Esophagus muscularis mucosa (tissue), 4 donors: ENCODE results near the gene GPS2.

Source experiments
- EP300 ChIP-seq: sonication (generic); formaldehyde crosslinking; IDR thresholded peaks from one replicate; pipeline ENCODE4 v1.6.1; 2017; ENCODE audit warnings: antibody characterized with exemption
- POLR2AphosphoS5 ChIP-seq, 2 donors: sonication (generic); formaldehyde crosslinking; IDR thresholded peaks; one replicate each; pipeline ENCODE4 v1.6.1; 2017; ENCODE audit warnings: antibody characterized with exemption in 2 of 2
- TF ChIP-seq, protein P1 (sequence below), 3 experiments: fragments of 200-600 bp in 2 of 3; fragments of 450-650 bp in 1 of 3; sonication (generic) in 2 of 3; IDR thresholded peaks; one replicate each; pipeline ENCODE4 v1.5.1; 2017 to 2019; ENCODE audit warnings: antibody characterized with exemption in 3 of 3, mild to moderate bottlenecking in 2 of 3, moderate library complexity in 1 of 3

DNA sequence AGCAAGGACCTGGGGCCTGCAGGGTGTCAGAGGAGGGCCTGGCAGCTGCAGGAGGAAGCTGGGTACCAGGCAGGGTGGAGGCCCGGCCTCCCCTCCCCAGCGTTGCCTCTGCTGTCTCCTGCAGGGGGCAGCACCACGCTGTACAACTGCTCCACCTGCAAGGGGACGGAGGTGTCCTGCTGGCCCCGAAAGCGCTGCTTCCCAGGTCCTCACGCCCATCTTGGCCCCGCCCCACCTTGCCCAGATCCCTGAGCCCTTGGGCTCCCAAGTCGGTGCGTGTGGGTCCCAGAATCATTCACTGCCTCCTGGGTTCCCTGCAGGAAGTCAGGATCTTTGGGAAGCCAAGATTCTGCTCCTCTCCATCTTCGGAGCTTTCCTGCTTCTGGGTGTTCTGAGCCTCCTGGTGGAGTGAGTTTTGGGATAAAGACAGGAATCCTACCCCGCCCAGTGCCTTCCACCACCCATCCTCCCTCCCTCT is 41.0 kb upstream of the GPS2 start:
- TF ChIP-seq, protein P1, sequence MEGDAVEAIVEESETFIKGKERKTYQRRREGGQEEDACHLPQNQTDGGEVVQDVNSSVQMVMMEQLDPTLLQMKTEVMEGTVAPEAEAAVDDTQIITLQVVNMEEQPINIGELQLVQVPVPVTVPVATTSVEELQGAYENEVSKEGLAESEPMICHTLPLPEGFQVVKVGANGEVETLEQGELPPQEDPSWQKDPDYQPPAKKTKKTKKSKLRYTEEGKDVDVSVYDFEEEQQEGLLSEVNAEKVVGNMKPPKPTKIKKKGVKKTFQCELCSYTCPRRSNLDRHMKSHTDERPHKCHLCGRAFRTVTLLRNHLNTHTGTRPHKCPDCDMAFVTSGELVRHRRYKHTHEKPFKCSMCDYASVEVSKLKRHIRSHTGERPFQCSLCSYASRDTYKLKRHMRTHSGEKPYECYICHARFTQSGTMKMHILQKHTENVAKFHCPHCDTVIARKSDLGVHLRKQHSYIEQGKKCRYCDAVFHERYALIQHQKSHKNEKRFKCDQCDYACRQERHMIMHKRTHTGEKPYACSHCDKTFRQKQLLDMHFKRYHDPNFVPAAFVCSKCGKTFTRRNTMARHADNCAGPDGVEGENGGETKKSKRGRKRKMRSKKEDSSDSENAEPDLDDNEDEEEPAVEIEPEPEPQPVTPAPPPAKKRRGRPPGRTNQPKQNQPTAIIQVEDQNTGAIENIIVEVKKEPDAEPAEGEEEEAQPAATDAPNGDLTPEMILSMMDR (IDR thresholded peaks at IDR 0.05), result peak; percentile 83 to 93 (median 89)
- TF ChIP-seq POLR2AphosphoS5 (IDR thresholded peaks at IDR 0.05) (peak in 1 of 2 donors; percentile 74), EP300 (no peak)
